Right atrium auricular region (tissue), 2 donors: ENCODE data around the gene SCYL1. TPM values are rescaled to one million over a fixed set of nuclear protein-coding genes. Genes with fewer than 3 reads are reported as not detected.
A peak's percentile ranks its signal among the peaks of the same experiment; 100 is the strongest.

Experiments
- DNase-seq: peaks from one replicate; pipeline ENCODE4 v3.0.0-alpha.2; 2019; ENCODE audit warnings: low spot score
- H3K27ac ChIP-seq, 2 donors: fragments of 200-600 bp; sonication (generic); 1 replicate in 1 of 2; 2 replicates in 1 of 2; pipeline ENCODE4 v1.5.1; 2016 to 2019
- H3K27me3 ChIP-seq, 2 donors: fragments of 200-600 bp; sonication (generic); one replicate each; pipeline versions ENCODE4 v1.5.1 to v1.6.0; 2017 to 2019
- H3K36me3 ChIP-seq: fragments of 200-600 bp; sonication (generic); one replicate; pipeline ENCODE4 v1.5.1; 2016
- H3K4me1 ChIP-seq, 2 donors: fragments of 200-600 bp; sonication (generic); one replicate each; pipeline versions ENCODE4 v1.5.1 to v1.6.0; 2017 to 2019
- H3K4me3 ChIP-seq, 2 donors: fragments of 200-600 bp; sonication (generic); 1 replicate in 1 of 2; 2 replicates in 1 of 2; pipeline ENCODE4 v1.5.1; 2017 to 2019; ENCODE audit warnings: mild to moderate bottlenecking in 1 of 2, moderate library complexity in 1 of 2
- H3K9me3 ChIP-seq, 2 donors: fragments of 200-600 bp; sonication (generic); one replicate each; pipeline ENCODE4 v1.5.1; 2019
- total RNA-seq, 2 donors: library from RNA; depleted of rRNA; stranded (reverse); fragments of >200 nt; gene quantifications; one replicate each; pipeline ENCODE4 v1.1.0, GENCODE V29; 2016
- TF ChIP-seq, protein P1 (sequence below), 2 donors: fragments of 200-600 bp; sonication (generic); IDR thresholded peaks; one replicate each; pipeline ENCODE4 v1.5.1; 2019; ENCODE audit warnings: antibody characterized with exemption in 2 of 2

SCYL1 gene
- total RNA-seq, 2 donors from 2014 or later: 71.8 to 89.7 TPM

- Histone ChIP-seq H3K27ac (peak overlapping the region; percentile 94 to 97), H3K4me3 (peak overlapping the region; percentile 52 to 84), H3K36me3 (no peaks in the 10 kb centered on the region), H3K27me3 (no peaks in the 10 kb centered on the region), H3K9me3 (no peaks in the 10 kb centered on the region), H3K4me1 (peaks cover 3 to 82% of the 10 kb centered on the region in 2 donors)
- TF ChIP-seq, protein P1, sequence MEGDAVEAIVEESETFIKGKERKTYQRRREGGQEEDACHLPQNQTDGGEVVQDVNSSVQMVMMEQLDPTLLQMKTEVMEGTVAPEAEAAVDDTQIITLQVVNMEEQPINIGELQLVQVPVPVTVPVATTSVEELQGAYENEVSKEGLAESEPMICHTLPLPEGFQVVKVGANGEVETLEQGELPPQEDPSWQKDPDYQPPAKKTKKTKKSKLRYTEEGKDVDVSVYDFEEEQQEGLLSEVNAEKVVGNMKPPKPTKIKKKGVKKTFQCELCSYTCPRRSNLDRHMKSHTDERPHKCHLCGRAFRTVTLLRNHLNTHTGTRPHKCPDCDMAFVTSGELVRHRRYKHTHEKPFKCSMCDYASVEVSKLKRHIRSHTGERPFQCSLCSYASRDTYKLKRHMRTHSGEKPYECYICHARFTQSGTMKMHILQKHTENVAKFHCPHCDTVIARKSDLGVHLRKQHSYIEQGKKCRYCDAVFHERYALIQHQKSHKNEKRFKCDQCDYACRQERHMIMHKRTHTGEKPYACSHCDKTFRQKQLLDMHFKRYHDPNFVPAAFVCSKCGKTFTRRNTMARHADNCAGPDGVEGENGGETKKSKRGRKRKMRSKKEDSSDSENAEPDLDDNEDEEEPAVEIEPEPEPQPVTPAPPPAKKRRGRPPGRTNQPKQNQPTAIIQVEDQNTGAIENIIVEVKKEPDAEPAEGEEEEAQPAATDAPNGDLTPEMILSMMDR (IDR thresholded peaks at IDR 0.05): no peak
- no peak for DNase-seq
These were observed 48.7 kb downstream of the SCYL1 start for GRCh38 chr11:65573391-65574079.

- H3K36me3 ChIP-seq: peaks cover 5% of the 10 kb centered on the region
- H3K27ac ChIP-seq: peak overlapping the region; percentile 94 to 97
- peak; percentile 95 for DNase-seq
- peak overlapping the region; percentile 66 to 84 for H3K4me3 ChIP-seq
- H3K4me1 ChIP-seq: peaks cover 3 to 80% of the 10 kb centered on the region in 2 donors
- no peaks in the 10 kb centered on the region for H3K27me3 ChIP-seq
- TF ChIP-seq, protein P1 (IDR thresholded peaks at IDR 0.05): peak; percentile 96 to 99
- no peaks in the 10 kb centered on the region for H3K9me3 ChIP-seq
These were observed 49.4 kb downstream of the SCYL1 start for GRCh38 chr11:65574109-65574810.

- H3K27me3 ChIP-seq: no peaks in the 10 kb centered on the region
- peaks cover 12% of the 10 kb centered on the region for H3K36me3 ChIP-seq
- no peak for DNase-seq
- peaks cover 3 to 74% of the 10 kb centered on the region in 2 donors for H3K4me1 ChIP-seq
- H3K27ac ChIP-seq: peak overlapping the region; percentile 94 to 97
- peak overlapping the region; percentile 66 to 84 for H3K4me3 ChIP-seq
- H3K9me3 ChIP-seq: no peaks in the 10 kb centered on the region
- TF ChIP-seq, protein P1 (IDR thresholded peaks at IDR 0.05): no peak
These were observed 50.1 kb downstream of the SCYL1 start for GRCh38 chr11:65574811-65575567.

- TF ChIP-seq, protein P1 (IDR thresholded peaks at IDR 0.05): no peak
- H3K27ac ChIP-seq: peak within 1 kb of the TSS; percentile 94 to 97
These were observed 50.8 kb downstream of the SCYL1 start, which contains the start of gene EHBP1L1 for GRCh38 chr11:65575568-65576231. Gene EHBP1L1, plus strand, starts transcription at chr11:65576053. Its CDS starts 250 bp downstream, at chr11:65576303.

GRCh38 chr11:65576232-65576866, 51.5 kb downstream of the SCYL1 start:
- no peak for DNase-seq
- Histone ChIP-seq H3K36me3 (peaks cover 26% of the 10 kb centered on the region), H3K4me3 (peak overlapping the region; percentile 66 to 84), H3K9me3 (no peaks in the 10 kb centered on the region), H3K27ac (peak overlapping the region; percentile 94 to 97), H3K27me3 (no peaks in the 10 kb centered on the region), H3K4me1 (peaks cover 0 to 65% of the 10 kb centered on the region in 2 donors)
- TF ChIP-seq, protein P1 (IDR thresholded peaks at IDR 0.05): no peak

More at GRCh38 chr11:65575568-65576231, 50.8 kb downstream of the SCYL1 start, which contains the start of gene EHBP1L1:
- Histone ChIP-seq H3K27me3 (no peaks in the 10 kb centered on the region), H3K4me3 (peak within 1 kb of the TSS; percentile 66 to 84), H3K4me1 (peaks cover 0 to 72% of the 10 kb centered on the region in 2 donors), H3K9me3 (no peaks in the 10 kb centered on the region), H3K36me3 (peaks cover 20% of the 10 kb centered on the region)
- DNase-seq: no peak
